NCI-H2107 treated with DMSO at 0.1 percent for 48 hours (cell line): Measurements from ENCODE around the gene EMCN.
"Not testable (repeated sequence)": the region's sequence is repeated elsewhere in the genome, so short reads cannot be mapped to it uniquely, and the experiment has no call there.

Experiments used
- DNase-seq: peaks from one replicate; lab custom pipeline; 2025; ENCODE audit not compliant: unreplicated experiment; lab: John Stamatoyannopoulos, UW

Gene EMCN

DNA sequence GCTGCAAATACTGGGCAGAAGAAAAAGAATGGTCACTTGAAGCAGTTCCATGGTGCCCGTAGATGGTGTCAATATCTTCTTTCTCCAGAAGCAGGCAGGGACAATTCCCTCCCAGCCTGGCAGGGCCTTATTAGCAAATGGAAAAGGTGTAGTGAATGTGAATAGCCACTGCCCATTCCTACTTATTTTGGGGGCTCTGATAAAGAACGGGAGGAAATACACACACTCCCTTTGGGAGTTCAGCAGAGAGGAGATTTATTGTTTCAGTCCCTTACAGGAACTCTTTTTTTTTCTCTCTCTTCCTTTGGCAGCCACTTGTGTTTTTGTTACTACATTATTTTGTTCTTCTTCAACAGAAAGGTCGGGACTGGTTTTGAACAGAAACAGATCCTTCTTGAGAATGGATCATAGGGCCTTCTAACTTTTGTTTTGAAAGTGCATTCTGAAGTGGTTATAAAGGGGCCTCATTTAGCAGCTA, at the start of gene EMCN:
EMCN (minus strand) TSS at position 159 of the 478 bp plus-strand sequence; CDS start at position 51, 108 bp downstream.
- no peak for DNase-seq

DNA sequence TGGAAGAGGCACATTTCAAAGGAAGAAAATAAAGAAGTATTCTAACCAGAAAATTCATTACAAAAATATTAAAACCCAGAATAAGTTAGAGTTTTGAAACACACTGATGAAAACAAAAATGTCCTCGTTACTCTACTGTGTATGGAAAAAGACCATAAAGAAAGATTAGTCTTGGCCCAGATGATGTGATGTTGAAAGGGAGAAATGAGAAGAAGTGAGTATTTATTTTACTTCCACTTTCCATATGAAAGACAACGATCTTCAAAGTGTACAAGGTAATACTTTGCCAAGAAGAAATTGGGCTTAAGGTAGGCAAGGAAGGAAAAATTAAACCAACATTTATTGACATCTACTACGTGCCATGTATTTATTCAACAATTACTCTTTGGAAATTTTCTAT, 48.6 kb upstream of the EMCN start:
- DNase-seq, result no peak

- DNase-seq, result no peak
Measured at GRCh38 chr4:100557306-100557705, 39.5 kb upstream of the EMCN start.

DNA sequence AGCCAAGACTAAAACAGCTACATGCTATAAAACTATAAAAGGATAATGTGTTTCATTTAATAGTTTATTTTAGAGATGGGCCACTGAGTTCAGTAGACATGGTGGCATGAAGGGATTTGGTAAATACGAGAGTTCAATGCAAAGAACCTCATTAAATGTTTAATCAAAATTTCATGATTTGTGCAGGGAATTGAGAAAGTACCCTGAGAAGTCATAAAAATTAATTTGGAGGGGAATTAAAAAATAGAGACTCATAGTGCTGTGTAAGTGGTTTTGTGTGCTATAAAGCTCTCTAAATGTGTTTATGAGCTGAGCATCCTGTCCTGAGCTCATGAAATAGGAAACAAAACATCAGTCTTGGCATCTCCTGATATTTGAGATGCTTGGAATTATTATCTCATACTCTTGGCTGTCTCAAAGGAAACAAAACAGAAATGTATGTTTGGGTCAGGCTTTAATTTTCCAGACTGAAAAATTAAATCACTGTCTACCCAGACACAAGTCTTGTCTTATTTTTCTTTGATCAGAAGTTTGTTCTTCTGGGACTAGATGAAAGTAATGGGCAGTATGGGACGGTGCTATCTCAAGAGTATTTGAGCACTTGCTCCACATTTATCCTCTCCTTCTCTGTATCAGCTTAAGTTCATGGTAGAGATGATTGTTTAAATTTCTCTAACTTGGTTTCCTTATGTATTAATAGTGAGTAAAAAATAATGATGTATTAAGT, 38.0 kb upstream of the EMCN start:
- no peak for DNase-seq

DNA sequence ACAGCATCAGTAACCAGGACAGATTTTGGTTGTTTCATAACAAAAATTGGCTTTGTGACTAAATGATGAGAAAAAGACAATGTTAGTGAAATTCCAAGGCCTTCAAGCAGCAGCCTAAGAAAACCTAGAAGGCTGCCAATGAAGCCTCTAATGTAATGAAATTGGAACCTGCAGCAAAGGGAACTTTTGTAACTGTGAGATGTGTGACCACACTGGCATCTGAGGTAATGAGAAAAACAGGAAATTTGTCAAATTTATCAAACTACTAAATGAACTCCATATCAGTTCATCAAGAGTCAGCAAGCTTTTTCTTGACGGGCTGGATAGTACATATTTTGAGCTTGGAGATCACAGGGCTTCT, 30.4 kb upstream of the EMCN start:
- DNase-seq, result no peak

DNA sequence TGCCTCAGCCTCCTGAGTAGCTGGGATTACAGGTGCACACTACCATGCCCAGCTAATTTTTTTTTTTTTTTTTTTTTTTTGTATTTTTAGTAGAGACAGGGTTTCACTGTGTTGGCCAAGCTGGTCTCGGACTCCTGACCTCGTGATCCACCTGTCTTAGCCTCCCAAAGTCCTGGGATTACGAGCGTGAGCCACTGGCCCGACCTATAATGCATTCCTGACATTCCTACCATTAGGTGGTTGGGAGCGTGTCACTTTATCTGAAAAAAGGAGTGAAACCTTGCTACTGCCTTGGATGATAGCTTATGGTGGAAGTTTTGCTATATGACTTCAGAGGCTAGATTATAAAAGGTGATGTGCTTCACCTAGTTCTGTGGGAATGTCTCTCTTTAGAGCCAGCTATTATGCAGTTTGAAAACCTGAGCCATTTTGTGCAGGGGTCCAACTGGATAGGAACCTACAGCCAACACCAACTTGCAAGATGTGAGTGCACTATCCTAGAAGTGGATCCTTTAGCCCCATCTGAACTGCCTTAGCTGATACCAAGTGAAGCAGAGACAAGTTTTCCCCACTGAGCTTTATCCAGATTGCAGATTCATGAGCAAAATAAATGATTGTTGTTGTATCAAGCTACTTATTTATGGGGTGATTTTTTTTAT, 29.8 kb upstream of the EMCN start:
- DNase-seq, result no peak

DNA sequence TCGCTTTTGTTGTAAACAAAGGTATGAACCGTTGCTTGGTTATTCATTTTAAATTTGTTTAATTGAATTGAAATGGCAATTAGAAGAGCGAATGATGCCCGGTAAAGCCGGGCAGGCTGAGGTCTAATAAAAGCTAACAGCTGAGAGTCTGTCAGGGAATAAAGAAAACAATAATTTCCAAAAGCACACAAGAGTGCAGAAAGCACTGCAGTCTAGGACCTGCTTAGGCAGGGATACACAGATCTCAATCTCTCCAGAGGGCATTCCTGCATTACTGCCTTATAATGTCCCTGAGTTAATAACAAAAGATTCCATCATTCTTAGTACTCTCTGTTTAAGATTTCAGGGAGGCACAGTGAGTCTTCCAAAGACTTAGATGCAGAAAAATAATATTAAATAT, 27.6 kb upstream of the EMCN start:
- no peak for DNase-seq

DNA sequence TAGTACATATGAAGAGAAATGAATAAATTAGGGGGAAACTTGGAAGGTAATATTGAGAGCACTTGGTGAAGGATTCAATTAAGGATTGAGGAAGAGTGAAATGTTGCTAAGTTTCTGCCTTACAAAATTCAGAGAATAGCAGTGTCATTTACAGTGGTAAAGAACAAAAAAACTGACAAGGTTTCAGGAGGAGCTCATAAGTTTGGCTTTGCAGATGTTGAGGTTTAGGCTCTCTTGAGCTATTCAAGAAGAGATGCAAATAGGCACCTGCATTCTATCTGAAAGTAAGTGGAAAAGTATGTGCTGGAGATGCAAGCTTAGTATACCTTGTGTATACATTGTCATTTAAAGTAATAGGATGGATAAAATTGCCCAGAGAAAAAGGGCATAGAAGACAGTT, 22.3 kb upstream of the EMCN start:
- no peak for DNase-seq

DNA sequence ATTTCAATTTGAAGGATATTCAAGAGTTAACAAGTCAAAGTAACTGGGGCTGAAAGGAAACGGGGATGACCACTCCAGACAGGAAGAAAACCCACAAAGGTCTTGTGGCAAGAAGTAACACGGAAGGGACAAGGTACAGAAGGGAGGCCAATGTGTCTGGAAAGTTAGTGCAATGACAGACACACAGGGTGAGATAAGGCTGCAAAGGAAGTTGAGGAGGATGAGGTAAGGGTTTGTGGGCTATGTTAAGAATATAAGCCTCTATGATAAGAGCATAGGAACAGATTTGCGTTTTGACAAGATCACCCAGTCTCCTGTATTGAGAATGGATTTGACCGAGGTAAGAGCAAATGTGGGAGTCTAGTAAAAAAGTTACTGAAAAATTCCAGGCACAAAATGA, 21.9 kb upstream of the EMCN start:
- DNase-seq, result no peak

DNA sequence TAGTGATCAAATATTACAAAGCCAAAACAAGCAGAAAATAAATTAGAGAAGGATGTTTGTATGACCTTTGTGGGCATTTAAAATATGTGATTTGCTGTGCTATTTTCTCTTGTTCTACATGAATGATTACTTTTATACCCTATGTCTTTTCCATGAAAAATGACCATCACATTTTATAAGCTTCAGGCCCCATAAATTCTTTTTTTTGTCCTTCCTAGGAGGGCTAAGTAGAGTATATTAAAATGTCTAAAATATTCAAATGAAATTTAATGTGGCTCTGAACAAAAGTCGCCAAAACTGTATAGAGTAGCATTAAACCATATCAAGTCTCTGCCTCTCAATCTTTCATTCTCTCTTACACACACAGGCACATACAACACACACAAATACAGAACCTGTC, 15.9 kb upstream of the EMCN start:
- DNase-seq, result no peak

DNA sequence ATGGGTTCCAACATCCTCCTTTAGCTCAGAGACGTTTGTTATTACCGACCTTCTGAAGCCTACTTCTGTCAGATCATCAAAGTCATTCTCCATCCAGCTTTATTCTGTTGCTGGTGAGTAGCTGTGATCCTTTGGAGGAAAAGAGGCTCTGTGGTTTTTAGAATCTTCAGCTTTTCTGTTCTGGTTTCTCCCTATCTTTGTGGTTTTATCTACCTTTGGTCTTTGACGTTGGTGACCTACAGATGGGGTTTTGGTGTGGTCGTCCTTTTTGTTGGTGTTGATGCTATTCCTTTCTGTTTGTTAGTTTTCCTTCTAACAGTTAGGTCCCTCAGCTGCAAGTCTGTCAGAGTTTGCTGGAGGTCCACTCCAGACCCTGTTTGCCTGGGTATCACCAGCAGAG, 12.3 kb upstream of the EMCN start:
- DNase-seq, result not testable (repeated sequence)

DNA sequence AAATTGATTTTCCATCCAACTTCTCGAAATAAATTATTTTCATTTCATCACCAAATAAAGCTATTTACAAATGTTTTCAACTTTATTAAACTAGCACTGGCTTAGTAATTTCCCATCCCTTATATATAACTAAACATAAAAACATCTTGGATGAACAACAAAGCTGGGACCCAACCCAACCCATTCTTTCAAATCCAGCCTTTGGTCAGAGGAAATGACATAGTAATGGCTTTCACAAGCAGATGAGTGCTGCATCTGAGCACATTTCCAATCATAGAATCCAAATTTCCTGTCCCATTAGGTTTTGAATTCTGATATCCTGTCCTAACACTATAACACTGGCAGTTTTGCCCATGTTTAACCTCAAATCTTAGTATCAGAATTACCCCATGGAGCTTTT, 7.9 kb upstream of the EMCN start:
- no peak for DNase-seq

- no peak for DNase-seq
Measured at GRCh38 chr4:100519205-100519604, 1.4 kb upstream of the EMCN start.

- no peak for DNase-seq
Measured at GRCh38 chr4:100516225-100516624, 1.6 kb downstream of the EMCN start.

GRCh38 chr4:100511896-100512295, 5.9 kb downstream of the EMCN start:
- DNase-seq, result no peak

- DNase-seq, result no peak
Measured at GRCh38 chr4:100510551-100510950, 7.3 kb downstream of the EMCN start.

- no peak for DNase-seq
Measured at GRCh38 chr4:100509386-100509785, 8.4 kb downstream of the EMCN start.

- no peak for DNase-seq
Measured at GRCh38 chr4:100508691-100509090, 9.1 kb downstream of the EMCN start.

DNA sequence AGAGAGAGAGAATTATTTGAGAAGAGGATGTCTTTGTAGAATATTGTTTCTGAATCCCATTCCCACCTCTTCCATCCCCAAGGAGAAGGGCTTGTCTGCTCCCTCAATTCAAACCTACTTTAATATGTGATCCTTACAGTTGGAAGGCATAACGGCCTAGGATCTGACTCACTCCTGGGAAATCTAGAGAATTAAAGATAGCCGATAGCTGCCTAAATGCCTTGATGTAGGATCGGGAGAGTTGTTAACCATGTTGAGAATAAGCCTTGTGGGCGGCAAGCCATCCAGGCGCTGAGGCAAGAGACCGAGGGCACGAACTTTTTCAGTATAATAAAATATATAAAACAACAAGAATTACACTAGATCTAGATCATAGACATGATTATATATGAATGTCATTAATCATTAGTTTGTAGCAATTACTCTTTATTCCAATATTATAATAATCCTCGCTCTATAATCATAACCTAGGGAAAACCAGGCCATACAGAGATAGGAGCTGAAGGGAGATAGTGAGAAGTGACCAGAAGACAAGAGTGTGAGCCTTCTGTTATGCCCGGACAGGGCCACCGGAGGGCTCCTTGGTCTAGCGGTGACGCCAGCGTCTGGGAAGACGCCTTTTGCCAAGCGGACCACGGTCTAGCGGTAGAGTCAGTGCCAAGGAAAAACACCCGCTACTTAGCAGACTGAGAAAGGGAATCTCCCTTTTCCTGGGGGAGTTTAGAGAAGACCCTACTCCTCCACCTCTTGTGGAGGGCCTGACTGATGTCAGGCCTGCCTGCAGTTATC, 13.5 kb downstream of the EMCN start:
- no peak for DNase-seq

DNA sequence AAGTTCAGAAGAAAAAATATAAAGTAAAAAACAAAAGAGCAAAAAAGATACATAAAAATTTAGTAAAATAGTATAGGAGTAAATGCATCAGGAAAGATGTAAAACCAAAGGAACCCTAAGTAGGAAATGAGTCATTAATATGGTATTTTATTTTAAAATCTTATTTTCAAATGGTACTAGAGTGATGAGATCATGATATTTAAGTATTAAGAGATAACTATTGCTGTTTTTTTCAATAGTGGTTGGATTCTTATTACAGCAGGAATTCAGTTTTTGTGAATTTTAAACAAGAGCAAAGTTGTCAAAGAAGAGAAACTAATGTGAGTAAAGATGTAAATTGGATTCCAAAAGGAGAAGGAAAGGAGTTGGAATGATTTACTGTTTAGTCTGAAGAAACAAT, 20.0 kb downstream of the EMCN start:
- DNase-seq, result no peak

DNA sequence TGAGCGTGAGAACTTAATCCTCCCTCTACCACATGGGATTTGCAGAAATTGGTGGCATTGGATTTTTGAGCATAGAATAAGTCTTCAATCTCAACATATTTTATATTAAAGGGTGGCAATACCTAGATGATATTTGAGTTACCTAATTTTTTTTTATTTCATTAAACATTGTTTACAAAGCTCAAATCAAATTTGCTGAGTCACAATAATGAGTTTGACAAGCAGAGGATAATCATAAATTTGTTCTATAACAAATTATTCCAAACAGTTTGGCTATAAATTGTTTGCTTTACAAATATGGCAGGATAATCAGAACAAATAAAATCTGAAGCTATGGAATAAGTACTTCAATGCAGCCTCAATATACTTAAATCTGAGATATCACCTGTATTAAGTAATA, 22.7 kb downstream of the EMCN start:
- no peak for DNase-seq

DNA sequence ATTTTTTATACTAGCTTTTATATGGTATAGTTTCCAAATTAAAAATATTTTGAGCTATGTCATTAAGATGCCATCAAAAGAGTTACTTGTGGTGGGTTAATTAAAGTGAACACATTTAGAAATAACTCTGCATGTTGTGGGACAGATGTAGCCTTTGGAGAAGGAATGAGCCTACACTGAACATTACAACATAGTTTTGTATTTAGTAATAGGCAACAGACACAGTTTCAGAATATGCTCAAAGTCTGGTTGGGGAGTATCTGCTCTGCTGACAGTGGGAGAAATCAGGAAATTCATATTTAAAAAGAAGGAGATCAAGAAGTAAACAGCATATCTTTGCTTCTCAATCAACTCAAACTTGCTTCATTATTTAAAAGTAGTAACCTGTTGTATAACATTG, 23.7 kb downstream of the EMCN start:
- no peak for DNase-seq
